ENCODE measurements around the gene CDHR1.

Gene CDHR1

DNA sequence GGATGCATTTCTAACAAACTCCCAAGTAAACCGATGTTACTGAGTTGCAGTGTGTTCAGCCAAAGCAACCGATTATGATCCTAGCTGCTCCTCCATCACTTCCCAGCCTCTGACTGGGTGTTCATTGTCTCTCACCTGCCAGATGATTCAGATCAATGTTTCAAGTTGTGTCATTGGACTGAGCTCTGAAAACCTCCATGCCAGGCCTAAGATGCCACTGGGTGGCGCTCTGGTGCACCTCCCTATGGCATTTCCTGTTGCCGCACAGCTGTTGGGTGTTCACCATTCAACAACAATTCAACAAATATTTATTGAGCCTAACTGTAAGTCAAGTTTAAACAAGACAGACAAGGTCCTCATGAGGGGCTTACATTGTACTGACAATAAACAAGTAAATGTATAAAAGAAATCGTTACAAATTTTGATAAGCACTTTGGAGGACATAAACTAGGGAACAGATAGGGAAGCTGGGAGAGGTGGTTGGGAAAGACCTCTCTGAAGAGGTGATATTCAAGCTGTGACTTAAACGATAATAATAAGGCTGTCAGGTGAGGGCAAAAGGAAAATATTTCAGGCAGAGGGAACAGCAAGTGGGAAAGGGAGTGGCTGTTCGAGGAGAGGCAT is 73.3 kb downstream of the CDHR1 start:
- peak; percentile 64 for DNase-seq

DNA sequence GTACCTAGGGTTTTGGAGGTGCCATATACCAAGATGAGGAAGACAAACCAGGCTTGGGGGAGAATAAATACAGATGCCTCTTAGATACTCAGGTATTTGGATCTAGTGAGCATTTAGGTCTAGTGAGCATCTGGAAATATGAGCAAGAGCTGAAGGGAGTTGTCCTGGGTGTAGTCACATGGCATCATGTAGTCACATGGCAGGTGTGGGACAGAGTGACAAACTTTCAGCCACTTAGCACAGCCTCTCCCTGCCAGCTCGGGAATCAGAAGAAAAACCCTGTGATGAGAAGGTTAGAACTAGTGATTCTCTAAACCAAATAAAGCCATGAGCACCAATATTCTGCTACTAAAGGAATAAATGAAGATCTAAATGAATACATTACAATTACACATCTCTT is 74.8 kb downstream of the CDHR1 start:
- no peak for DNase-seq
